K562 (cell line): ENCODE measurements around the gene PALLD.

Source experiments
- CEBPB ChIP-seq: fragments of 450-650 bp; IDR thresholded peaks from 2 replicates; pipeline ENCODE4 v1.6.1; 2016; ENCODE audit warnings: missing genetic modification characterization, missing compliant biosample characterization
- CTCF ChIP-seq, 3 experiments: IDR thresholded peaks in 2 of 3; conservative IDR thresholded peaks in 1 of 3; 2 replicates each; pipeline ENCODE4 v1.5.1; 2011 to 2012; ENCODE audit warnings: low read length in 3 of 3, mild to moderate bottlenecking in 3 of 3, control low read depth in 2 of 3, improper control_type of control experiment in 1 of 3, inconsistent platforms in 1 of 3, low read depth in 1 of 3, mixed read lengths in 1 of 3, moderate library complexity in 1 of 3; ENCODE audit not compliant: insufficient read depth in 2 of 3
- ESRRA ChIP-seq: fragments of 450-650 bp; IDR thresholded peaks from 2 replicates; pipeline ENCODE4 v1.6.1; 2014; ENCODE audit warnings: low read depth, mild to moderate bottlenecking, moderate library complexity, borderline replicate concordance
- EZH2 ChIP-seq: IDR thresholded peaks from 2 replicates; pipeline ENCODE4 v1.6.1; 2012; ENCODE audit warnings: low read depth, mild to moderate bottlenecking, inconsistent platforms, low read length, borderline replicate concordance
- USF2 ChIP-seq: sonication (generic); formaldehyde crosslinking; IDR thresholded peaks from 2 replicates; pipeline ENCODE4 v1.5.0; 2020; ENCODE audit warnings: missing genetic modification reagents
- YBX1 ChIP-seq: fragments of 450-650 bp; IDR thresholded peaks from 2 replicates; pipeline ENCODE4 v1.7.1; 2016; ENCODE audit warnings: mild to moderate bottlenecking
- YY1 ChIP-seq, 3 experiments: IDR thresholded peaks; 2 replicates each; pipeline ENCODE4 v1.6.1; 2011; ENCODE audit warnings: low read length in 2 of 3, mild to moderate bottlenecking in 2 of 3, moderate library complexity in 2 of 3, borderline replicate concordance in 1 of 3, control low read depth in 1 of 3, low read depth in 1 of 3; ENCODE audit not compliant: insufficient read depth in 3 of 3, insufficient replicate concordance in 2 of 3, control insufficient read depth in 1 of 3, insufficient read length in 1 of 3; ENCODE audit errors: extremely low read depth in 1 of 3
- ZBED1 ChIP-seq: IDR thresholded peaks from 2 replicates; pipeline ENCODE4 v1.6.1; 2014
- ZNF324 ChIP-seq: fragments of 250-450 bp; sonication (Bioruptor Pico); IDR thresholded peaks from 2 replicates; pipeline ENCODE4 v1.4.0; 2020; ENCODE audit warnings: mild to moderate bottlenecking
- ZNF354B ChIP-seq: fragments of 250-450 bp; sonication (Bioruptor Pico); IDR thresholded peaks from 2 replicates; pipeline ENCODE4 v1.4.0; 2020
- TF ChIP-seq, protein P1 (sequence below), 2 experiments: fragments of 450-650 bp in 1 of 2; sonication (generic) in 1 of 2; formaldehyde crosslinking in 1 of 2; IDR thresholded peaks; 2 replicates each; pipeline versions ENCODE4 v1.7.1 to v1.9.0; 2016 to 2022; ENCODE audit warnings: inconsistent platforms in 1 of 2, mild to moderate bottlenecking in 1 of 2, missing genetic modification reagents in 1 of 2
- TF ChIP-seq, protein P2 (sequence below): fragments of 250-450 bp; sonication (Bioruptor Pico); IDR thresholded peaks from 2 replicates; pipeline ENCODE4 v1.8.0; 2022; ENCODE audit warnings: inconsistent platforms
- TF ChIP-seq, protein P3 (sequence below): sonication (generic); formaldehyde crosslinking; IDR thresholded peaks from 2 replicates; pipeline ENCODE4 v1.8.0; 2022; ENCODE audit warnings: mild to moderate bottlenecking, missing genetic modification reagents, borderline replicate concordance

DNA sequence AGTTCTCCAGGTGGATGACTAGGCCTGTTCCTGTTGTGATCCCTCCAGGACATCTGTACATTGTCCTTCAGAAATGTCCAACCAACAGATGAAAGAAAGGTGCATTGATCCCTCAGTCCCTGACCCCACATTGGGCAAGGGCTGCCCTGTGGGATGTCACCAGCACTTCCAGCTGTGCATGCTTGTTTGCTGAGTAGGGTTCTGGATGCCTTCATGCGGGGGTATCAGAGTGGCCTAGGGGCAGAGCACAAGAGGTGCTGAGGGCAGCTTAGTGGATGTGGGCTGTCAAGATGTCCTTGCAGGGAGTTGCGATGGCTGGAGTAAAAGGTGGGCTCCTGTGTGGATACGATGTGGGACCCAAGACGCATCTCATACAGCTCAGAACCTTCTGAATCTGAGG lies 112.5 kb downstream of the PALLD start:
- TF ChIP-seq, protein P1, sequence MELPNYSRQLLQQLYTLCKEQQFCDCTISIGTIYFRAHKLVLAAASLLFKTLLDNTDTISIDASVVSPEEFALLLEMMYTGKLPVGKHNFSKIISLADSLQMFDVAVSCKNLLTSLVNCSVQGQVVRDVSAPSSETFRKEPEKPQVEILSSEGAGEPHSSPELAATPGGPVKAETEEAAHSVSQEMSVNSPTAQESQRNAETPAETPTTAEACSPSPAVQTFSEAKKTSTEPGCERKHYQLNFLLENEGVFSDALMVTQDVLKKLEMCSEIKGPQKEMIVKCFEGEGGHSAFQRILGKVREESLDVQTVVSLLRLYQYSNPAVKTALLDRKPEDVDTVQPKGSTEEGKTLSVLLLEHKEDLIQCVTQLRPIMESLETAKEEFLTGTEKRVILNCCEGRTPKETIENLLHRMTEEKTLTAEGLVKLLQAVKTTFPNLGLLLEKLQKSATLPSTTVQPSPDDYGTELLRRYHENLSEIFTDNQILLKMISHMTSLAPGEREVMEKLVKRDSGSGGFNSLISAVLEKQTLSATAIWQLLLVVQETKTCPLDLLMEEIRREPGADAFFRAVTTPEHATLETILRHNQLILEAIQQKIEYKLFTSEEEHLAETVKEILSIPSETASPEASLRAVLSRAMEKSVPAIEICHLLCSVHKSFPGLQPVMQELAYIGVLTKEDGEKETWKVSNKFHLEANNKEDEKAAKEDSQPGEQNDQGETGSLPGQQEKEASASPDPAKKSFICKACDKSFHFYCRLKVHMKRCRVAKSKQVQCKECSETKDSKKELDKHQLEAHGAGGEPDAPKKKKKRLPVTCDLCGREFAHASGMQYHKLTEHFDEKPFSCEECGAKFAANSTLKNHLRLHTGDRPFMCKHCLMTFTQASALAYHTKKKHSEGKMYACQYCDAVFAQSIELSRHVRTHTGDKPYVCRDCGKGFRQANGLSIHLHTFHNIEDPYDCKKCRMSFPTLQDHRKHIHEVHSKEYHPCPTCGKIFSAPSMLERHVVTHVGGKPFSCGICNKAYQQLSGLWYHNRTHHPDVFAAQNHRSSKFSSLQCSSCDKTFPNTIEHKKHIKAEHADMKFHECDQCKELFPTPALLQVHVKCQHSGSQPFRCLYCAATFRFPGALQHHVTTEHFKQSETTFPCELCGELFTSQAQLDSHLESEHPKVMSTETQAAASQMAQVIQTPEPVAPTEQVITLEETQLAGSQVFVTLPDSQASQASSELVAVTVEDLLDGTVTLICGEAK (IDR thresholded peaks at IDR 0.05): no peak
- TF ChIP-seq, protein P1 (CRISPR knock-in tag; IDR thresholded peaks at IDR 0.05): no peak
- no peak for TF ChIP-seq EZH2
- no peak for TF ChIP-seq ZNF354B (CRISPR knock-in tag)
- TF ChIP-seq ZBED1: no peak
- TF ChIP-seq ZNF324 (CRISPR knock-in tag): no peak
- TF ChIP-seq, protein P2, sequence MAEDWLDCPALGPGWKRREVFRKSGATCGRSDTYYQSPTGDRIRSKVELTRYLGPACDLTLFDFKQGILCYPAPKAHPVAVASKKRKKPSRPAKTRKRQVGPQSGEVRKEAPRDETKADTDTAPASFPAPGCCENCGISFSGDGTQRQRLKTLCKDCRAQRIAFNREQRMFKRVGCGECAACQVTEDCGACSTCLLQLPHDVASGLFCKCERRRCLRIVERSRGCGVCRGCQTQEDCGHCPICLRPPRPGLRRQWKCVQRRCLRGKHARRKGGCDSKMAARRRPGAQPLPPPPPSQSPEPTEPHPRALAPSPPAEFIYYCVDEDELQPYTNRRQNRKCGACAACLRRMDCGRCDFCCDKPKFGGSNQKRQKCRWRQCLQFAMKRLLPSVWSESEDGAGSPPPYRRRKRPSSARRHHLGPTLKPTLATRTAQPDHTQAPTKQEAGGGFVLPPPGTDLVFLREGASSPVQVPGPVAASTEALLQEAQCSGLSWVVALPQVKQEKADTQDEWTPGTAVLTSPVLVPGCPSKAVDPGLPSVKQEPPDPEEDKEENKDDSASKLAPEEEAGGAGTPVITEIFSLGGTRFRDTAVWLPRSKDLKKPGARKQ: no peak
- no peak for TF ChIP-seq CTCF (IDR thresholded peaks at IDR 0.05 in 2 of 3, conservative IDR thresholded peaks at IDR 0.05 in 1 of 3; ENCODE audit: insufficient read depth in 2 of 3, low read depth in 1 of 3, low read length in 3 of 3)
- TF ChIP-seq USF2: no peak
- no peak for TF ChIP-seq YBX1
- TF ChIP-seq, protein P3, sequence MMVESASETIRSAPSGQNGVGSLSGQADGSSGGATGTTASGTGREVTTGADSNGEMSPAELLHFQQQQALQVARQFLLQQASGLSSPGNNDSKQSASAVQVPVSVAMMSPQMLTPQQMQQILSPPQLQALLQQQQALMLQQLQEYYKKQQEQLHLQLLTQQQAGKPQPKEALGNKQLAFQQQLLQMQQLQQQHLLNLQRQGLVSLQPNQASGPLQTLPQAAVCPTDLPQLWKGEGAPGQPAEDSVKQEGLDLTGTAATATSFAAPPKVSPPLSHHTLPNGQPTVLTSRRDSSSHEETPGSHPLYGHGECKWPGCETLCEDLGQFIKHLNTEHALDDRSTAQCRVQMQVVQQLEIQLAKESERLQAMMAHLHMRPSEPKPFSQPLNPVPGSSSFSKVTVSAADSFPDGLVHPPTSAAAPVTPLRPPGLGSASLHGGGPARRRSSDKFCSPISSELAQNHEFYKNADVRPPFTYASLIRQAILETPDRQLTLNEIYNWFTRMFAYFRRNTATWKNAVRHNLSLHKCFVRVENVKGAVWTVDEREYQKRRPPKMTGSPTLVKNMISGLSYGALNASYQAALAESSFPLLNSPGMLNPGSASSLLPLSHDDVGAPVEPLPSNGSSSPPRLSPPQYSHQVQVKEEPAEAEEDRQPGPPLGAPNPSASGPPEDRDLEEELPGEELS (CRISPR knock-in tag): no peak
- TF ChIP-seq CEBPB (tag): no peak
- no peak for TF ChIP-seq YY1 (IDR thresholded peaks at IDR 0.05; ENCODE audit: borderline replicate concordance in 1 of 3, control insufficient read depth in 1 of 3, extremely low read depth in 1 of 3, insufficient read depth in 3 of 3, insufficient read length in 1 of 3, insufficient replicate concordance in 2 of 3, low read depth in 1 of 3, low read length in 2 of 3)
- no peak for TF ChIP-seq ESRRA
